Brain pericyte (primary cell): Measurements from ENCODE around the gene CFAP54.
"Not testable (repeated sequence)": the region's sequence is repeated elsewhere in the genome, so short reads cannot be mapped to it uniquely, and the experiment has no call there.

Experiments
- DNase-seq: peaks from one replicate; pipeline ENCODE4 v3.0.0-alpha.2; 2012; ENCODE audit warnings: low read depth, low spot score

CFAP54 gene

GRCh38 chr12:96474206-96474605, 15.2 kb upstream of the CFAP54 start:
- DNase-seq: no peak

GRCh38 chr12:96478011-96478410, 11.4 kb upstream of the CFAP54 start:
- no peak for DNase-seq

GRCh38 chr12:96482086-96482485, 7.3 kb upstream of the CFAP54 start:
- no peak for DNase-seq

GRCh38 chr12:96483116-96483515, 6.3 kb upstream of the CFAP54 start:
- no peak for DNase-seq

- DNase-seq: no peak
Observed at GRCh38 chr12:96486751-96487613, 2.4 kb upstream of the CFAP54 start.

GRCh38 chr12:96487634-96488033, 1.7 kb upstream of the CFAP54 start:
- DNase-seq: no peak

- no peak for DNase-seq
Observed at GRCh38 chr12:96493106-96493505, 3.7 kb downstream of the CFAP54 start.

- not testable (repeated sequence) for DNase-seq
Observed at GRCh38 chr12:96494154-96494553, 4.8 kb downstream of the CFAP54 start.

GRCh38 chr12:96495155-96495554, 5.8 kb downstream of the CFAP54 start:
- no peak for DNase-seq

GRCh38 chr12:96495841-96496545, 6.6 kb downstream of the CFAP54 start:
- DNase-seq: no peak

GRCh38 chr12:96496944-96497343, 7.6 kb downstream of the CFAP54 start:
- DNase-seq: no peak

- no peak for DNase-seq
Observed at GRCh38 chr12:96497855-96498254, 8.5 kb downstream of the CFAP54 start.

- DNase-seq: no peak
Observed at GRCh38 chr12:96500693-96501092, 11.3 kb downstream of the CFAP54 start.

- no peak for DNase-seq
Observed at GRCh38 chr12:96501133-96501761, 11.9 kb downstream of the CFAP54 start.

- DNase-seq: no peak
Observed at GRCh38 chr12:96501908-96502307, 12.5 kb downstream of the CFAP54 start.

- DNase-seq: no peak
Observed at GRCh38 chr12:96502477-96502876, 13.1 kb downstream of the CFAP54 start.

- no peak for DNase-seq
Observed at GRCh38 chr12:96502949-96503532, 13.7 kb downstream of the CFAP54 start.

GRCh38 chr12:96503976-96504375, 14.6 kb downstream of the CFAP54 start:
- no peak for DNase-seq

GRCh38 chr12:96506776-96507175, 17.4 kb downstream of the CFAP54 start:
- no peak for DNase-seq

GRCh38 chr12:96510306-96510764, 21.0 kb downstream of the CFAP54 start:
- no peak for DNase-seq

- DNase-seq: no peak
Observed at GRCh38 chr12:96513166-96513565, 23.8 kb downstream of the CFAP54 start.

GRCh38 chr12:96513681-96514080, 24.3 kb downstream of the CFAP54 start:
- DNase-seq: no peak
